Chondrocyte (in vitro differentiated cells): ENCODE measurements around the gene CAPN13. TPM values are rescaled to one million over a fixed set of nuclear protein-coding genes. Genes with fewer than 3 reads are reported as not detected.

Experiments
- DNase-seq: peaks from one replicate; pipeline ENCODE4 v3.0.0; 2021; ENCODE audit warnings: mixed read lengths, low spot score
- H3K27ac Mint-ChIP-seq: one replicate; pipeline ENCODE4 v1.8.0; 2021; ENCODE audit warnings: mild to moderate bottlenecking, moderate library complexity, mixed read lengths; ENCODE audit not compliant: unreplicated experiment
- H3K27me3 Mint-ChIP-seq: 2 replicates; pipeline ENCODE4 v1.8.0; 2021; ENCODE audit warnings: low read depth, mixed read lengths
- H3K36me3 Mint-ChIP-seq: 2 replicates; pipeline ENCODE4 v1.8.0; 2021; ENCODE audit warnings: low read depth, mixed read lengths
- H3K4me1 Mint-ChIP-seq: 2 replicates; pipeline ENCODE4 v1.8.0; 2021; ENCODE audit warnings: low read depth, mild to moderate bottlenecking, mixed read lengths
- H3K4me3 Mint-ChIP-seq: one replicate; pipeline ENCODE4 v1.8.0; 2021; ENCODE audit warnings: mild to moderate bottlenecking, moderate library complexity, mixed read lengths; ENCODE audit not compliant: unreplicated experiment
- H3K9me3 Mint-ChIP-seq: 2 replicates; pipeline ENCODE4 v1.8.0; 2021; ENCODE audit warnings: low read depth, mixed read lengths
- CTCF ChIP-seq: fragments of 200-600 bp; sonication (generic); IDR thresholded peaks from 2 replicates; pipeline ENCODE4 v1.5.0; 2021; ENCODE audit warnings: antibody characterized with exemption, mild to moderate bottlenecking, moderate library complexity
- total RNA-seq: library from RNA; stranded (reverse); gene quantifications from 3 replicates; pipeline ENCODE4 v1.2.1, GENCODE V29; 2021

The CAPN13 gene
- total RNA-seq, 1 donor from 2014 or later: not detected

- Mint-ChIP-seq H3K27ac (no peak overlapping the region), H3K27me3 (peaks cover 30% of the 10 kb centered on the region), H3K4me1 (peaks cover 5% of the 10 kb centered on the region), H3K36me3 (no peaks in the 10 kb centered on the region), H3K9me3 (no peaks in the 10 kb centered on the region), H3K4me3 (no peak overlapping the region)
- DNase-seq: peak; percentile 52
- no peak for TF ChIP-seq CTCF
These were observed 49.5 kb downstream of the CAPN13 start for GRCh38 chr2:30757749-30758148.

- Mint-ChIP-seq H3K9me3 (no peaks in the 10 kb centered on the region), H3K27ac (no peak overlapping the region), H3K4me3 (no peak overlapping the region), H3K4me1 (peaks cover 5% of the 10 kb centered on the region), H3K27me3 (peaks cover 33% of the 10 kb centered on the region), H3K36me3 (no peaks in the 10 kb centered on the region)
- peak; percentile 72 for DNase-seq
- no peak for TF ChIP-seq CTCF
These were observed 50.3 kb downstream of the CAPN13 start for GRCh38 chr2:30756971-30757370.

- TF ChIP-seq CTCF: no peak
- Mint-ChIP-seq H3K27me3 (peaks cover 36% of the 10 kb centered on the region), H3K9me3 (no peaks in the 10 kb centered on the region), H3K4me1 (peaks cover 5% of the 10 kb centered on the region), H3K4me3 (no peak overlapping the region), H3K36me3 (no peaks in the 10 kb centered on the region), H3K27ac (no peak overlapping the region)
- DNase-seq: no peak
These were observed 51.1 kb downstream of the CAPN13 start for GRCh38 chr2:30756051-30756719.

- peaks cover 38% of the 10 kb centered on the region for H3K27me3 Mint-ChIP-seq
These were observed 53.6 kb downstream of the CAPN13 start for GRCh38 chr2:30753630-30754029.

GRCh38 chr2:30752811-30753210 lies 54.4 kb downstream of the CAPN13 start:
- DNase-seq: no peak
- Mint-ChIP-seq H3K4me3 (no peak overlapping the region), H3K27me3 (peaks cover 37% of the 10 kb centered on the region), H3K27ac (no peak overlapping the region), H3K36me3 (no peaks in the 10 kb centered on the region), H3K9me3 (no peaks in the 10 kb centered on the region), H3K4me1 (peaks cover 5% of the 10 kb centered on the region)
- no peak for TF ChIP-seq CTCF

More at GRCh38 chr2:30753630-30754029, 53.6 kb downstream of the CAPN13 start:
- H3K27ac Mint-ChIP-seq: no peak overlapping the region
- H3K4me1 Mint-ChIP-seq: peaks cover 5% of the 10 kb centered on the region
- no peaks in the 10 kb centered on the region for H3K9me3 Mint-ChIP-seq
- no peaks in the 10 kb centered on the region for H3K36me3 Mint-ChIP-seq
- TF ChIP-seq CTCF: no peak
- no peak overlapping the region for H3K4me3 Mint-ChIP-seq
- no peak for DNase-seq
